H1 (cell line): ENCODE results near the gene EIPR1. TPM values are rescaled to one million over a fixed set of nuclear protein-coding genes. Genes with fewer than 3 reads are reported as not detected.

ENCODE experiments used
- CBX5 ChIP-seq: fragments of 300-800, 300-1000 bp; sonication (generic); IDR thresholded peaks from 2 replicates; pipeline ENCODE4 v1.7.1; 2016; ENCODE audit warnings: antibody characterized with exemption, low read length, low read depth
- CHD7 ChIP-seq: fragments of 300-600 bp; sonication (generic); IDR thresholded peaks from 2 replicates; pipeline ENCODE4 v1.7.1; 2012; ENCODE audit warnings: low read length, moderate library complexity, mild to moderate bottlenecking, inconsistent platforms; ENCODE audit not compliant: insufficient replicate concordance
- CTCF ChIP-seq, 3 experiments: IDR thresholded peaks; 1 replicate in 2 of 3; 2 replicates in 1 of 3; pipeline versions ENCODE4 v1.5.1 to v1.6.1; 2011; ENCODE audit warnings: low read length in 3 of 3, mild to moderate bottlenecking in 3 of 3, inconsistent platforms in 2 of 3, low read depth in 1 of 3, moderate library complexity in 1 of 3; ENCODE audit not compliant: insufficient read depth in 1 of 3; ENCODE audit errors: control extremely low read depth in 1 of 3
- EZH2 ChIP-seq: fragments of 200-600 bp; sonication (generic); IDR thresholded peaks from 2 replicates; pipeline ENCODE4 v1.7.1; 2012; ENCODE audit warnings: low read depth, mild to moderate bottlenecking, moderate library complexity, low read length, inconsistent platforms; ENCODE audit not compliant: severe bottlenecking
- HDAC6 ChIP-seq: IDR thresholded peaks from one replicate; pipeline ENCODE4 v1.7.1; 2012; ENCODE audit warnings: low read depth, mild to moderate bottlenecking, inconsistent platforms, low read length, moderate library complexity
- JUND ChIP-seq: IDR thresholded peaks from 2 replicates; pipeline ENCODE4 v1.6.1; 2011; ENCODE audit warnings: mild to moderate bottlenecking, improper control_type of control experiment, low read length
- KDM1A ChIP-seq: fragments of 200-600, 300-600 bp; sonication (generic); IDR thresholded peaks from 2 replicates; pipeline ENCODE4 v1.7.1; 2016; ENCODE audit warnings: mild to moderate bottlenecking, low read length, borderline replicate concordance
- POLR2A ChIP-seq, 2 experiments: IDR thresholded peaks; 1 replicate in 1 of 2; 2 replicates in 1 of 2; pipeline ENCODE4 v1.6.1; 2011; ENCODE audit warnings: low read depth in 2 of 2, low read length in 2 of 2, mild to moderate bottlenecking in 2 of 2; ENCODE audit errors: control extremely low read depth in 1 of 2
- polyA plus RNA-seq, 7 experiments: library from polyadenylated mRNA; depleted of rRNA in 3 of 7; stranded (reverse) in 5 of 7; unstranded in 2 of 7; fragments of >200 nt in 5 of 7; fragments of 200-250 nt in 2 of 7; gene quantifications; 1 replicate in 5 of 7; 2 replicates in 1 of 7; 4 replicates in 1 of 7; pipeline versions ENCODE4 v1.2.1 to v1.2.3, GENCODE V29; 2011 to 2013; ENCODE audit warnings: missing spikeins in 2 of 7, mixed read lengths in 2 of 7
- total RNA-seq: library from RNA; stranded (reverse); fragmentation: NEBNext Ultra II Directional; extraction: Animal tissue kit (Norgen Biotek cat#: 25700); gene quantifications from 2 replicates; pipeline ENCODE4 v1.2.1, GENCODE V29; 2021

EIPR1 gene
- total and polyA plus RNA-seq, 2 of the 8 experiments (the other 6 are each of a cell fraction or from before 2014, with no cell fraction given): 26.3 to 56.4 TPM

GRCh38 chr2:3162442-3163077 lies 215.1 kb downstream of the EIPR1 start (continued):
- TF ChIP-seq CHD7 (no peak), CBX5 (no peak), CTCF (IDR thresholded peaks at IDR 0.05; ENCODE audit: control extremely low read depth in 1 of 3, insufficient read depth in 1 of 3, low read depth in 1 of 3, low read length in 3 of 3) (no peak), KDM1A (no peak), JUND (no peak), POLR2A (IDR thresholded peaks at IDR 0.05; ENCODE audit: control extremely low read depth in 1 of 2, low read depth in 2 of 2, low read length in 2 of 2) (no peak), EZH2 (no peak), HDAC6 (no peak)
- TF ChIP-seq, all 59 proteins: peak for 0
